Upper lobe of left lung (tissue), 4 donors: ENCODE measurements around the gene ERFE.

Experiments
- CTCF ChIP-seq, 6 experiments: fragments of 450-650 bp in 4 of 6; fragments of 200-600 bp in 2 of 6; sonication (generic) in 2 of 6; IDR thresholded peaks; one replicate each; pipeline ENCODE4 v1.5.1; 2016 to 2019; ENCODE audit warnings: antibody characterized with exemption in 6 of 6
- EP300 ChIP-seq, 4 donors: sonication (generic); formaldehyde crosslinking; IDR thresholded peaks; one replicate each; pipeline ENCODE4 v1.5.1; 2017; ENCODE audit warnings: antibody characterized with exemption in 4 of 4, control low read depth in 2 of 4
- POLR2A ChIP-seq, 4 donors: fragments of 450-650 bp; IDR thresholded peaks; one replicate each; pipeline ENCODE4 v1.5.1; 2016 to 2017; ENCODE audit warnings: antibody characterized with exemption in 4 of 4, mild to moderate bottlenecking in 2 of 4

GRCh38 chr2:238167344-238167715 lies 8.6 kb downstream of the ERFE start:
- TF ChIP-seq CTCF (IDR thresholded peaks at IDR 0.05) = no peak
- TF ChIP-seq POLR2A (IDR thresholded peaks at IDR 0.05) = no peak
- TF ChIP-seq EP300 (IDR thresholded peaks at IDR 0.05) = no peak
